Hematopoietic multipotent progenitor cell treated with erythropoietin and hydrocortisone succinate and interleukin-3 and kit ligand, for 15 days (in vitro differentiated cells): ENCODE data around the gene KIAA0408.

Experiments
- DNase-seq: peaks from one replicate; pipeline ENCODE4 v3.0.0-alpha.2; 2015; ENCODE audit warnings: low spot score

Gene KIAA0408

DNA sequence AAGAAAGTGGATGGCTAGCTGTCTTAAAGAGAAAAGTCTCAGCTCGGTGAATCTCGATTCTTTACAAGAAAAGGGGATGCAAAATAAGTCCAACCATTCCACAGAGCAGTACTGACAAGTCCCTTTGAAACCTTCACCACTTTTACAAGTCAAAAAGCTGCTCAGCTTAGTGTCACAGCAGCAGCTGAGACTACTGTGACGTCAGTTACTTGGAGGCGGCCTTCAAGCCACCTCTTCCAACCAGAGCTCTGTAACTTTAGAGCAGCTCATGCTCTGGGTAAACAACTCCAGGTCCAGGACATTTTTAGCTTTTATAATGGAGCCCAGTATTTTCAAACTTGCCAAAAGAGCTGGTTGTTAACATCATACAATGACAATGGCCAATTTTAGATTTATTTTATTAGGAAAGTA lies at the start of gene KIAA0408:
TSS of gene KIAA0408 (minus strand) at position 159 of the 411 bp plus-strand sequence. CDS start 5,408 bp downstream, outside the sequence.
- no peak for DNase-seq

DNA sequence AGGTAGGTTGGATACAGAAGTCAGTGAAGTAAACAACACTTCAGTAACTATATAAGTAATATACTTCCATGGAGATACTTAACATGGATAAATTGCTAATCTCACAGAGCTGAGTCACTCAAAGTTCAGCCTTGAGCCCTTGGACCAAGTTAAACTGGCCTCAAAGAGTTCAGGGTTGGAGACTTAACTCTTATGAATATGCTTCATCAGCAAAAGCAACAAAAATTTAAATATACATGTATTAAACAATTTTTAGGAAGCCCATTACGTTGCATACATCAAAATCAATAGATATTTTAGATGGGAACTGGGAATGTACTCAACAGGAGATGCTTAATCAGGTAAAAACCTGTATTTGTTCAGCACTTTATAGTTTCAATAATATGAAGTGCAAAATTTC lies 47.7 kb upstream of the KIAA0408 start:
- no peak for DNase-seq

DNA sequence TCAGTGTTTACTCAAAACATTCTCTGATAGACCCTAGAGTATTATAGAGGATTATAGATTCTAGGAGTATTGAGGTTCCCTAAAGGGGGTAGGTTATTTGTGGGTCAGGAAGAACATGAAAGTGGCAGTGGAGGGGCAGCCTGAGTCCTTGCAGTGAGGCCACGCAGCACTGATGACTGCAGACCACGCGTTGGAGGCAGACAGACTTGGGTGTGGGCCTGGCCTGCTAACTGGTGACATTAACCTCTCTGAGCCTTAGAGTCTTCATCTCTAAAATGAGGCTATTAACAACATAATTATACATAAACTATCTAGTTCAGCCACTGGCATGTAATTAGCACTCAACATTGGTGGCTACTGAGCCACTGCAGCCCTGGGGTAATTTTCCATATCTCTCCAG lies 43.8 kb upstream of the KIAA0408 start:
- no peak for DNase-seq

DNA sequence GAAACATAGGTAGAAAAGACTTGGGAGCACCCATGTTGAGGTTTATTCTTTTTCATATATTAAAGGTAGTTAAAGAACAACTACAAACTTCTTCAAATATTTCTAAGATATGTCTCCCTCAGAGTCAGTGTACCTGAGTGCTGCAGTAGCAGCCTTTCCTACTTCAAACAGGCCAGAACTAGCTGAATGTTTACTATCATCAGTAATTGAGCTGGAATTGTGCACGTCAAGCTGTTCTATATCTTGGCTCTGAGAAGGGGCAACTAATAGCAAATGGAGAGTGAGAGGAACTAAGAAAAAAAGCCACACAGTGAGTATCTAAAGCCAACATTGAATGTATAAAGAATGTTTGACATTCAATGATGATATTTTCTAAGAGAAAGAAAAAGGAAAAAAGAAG lies 38.2 kb upstream of the KIAA0408 start:
- DNase-seq = no peak

DNA sequence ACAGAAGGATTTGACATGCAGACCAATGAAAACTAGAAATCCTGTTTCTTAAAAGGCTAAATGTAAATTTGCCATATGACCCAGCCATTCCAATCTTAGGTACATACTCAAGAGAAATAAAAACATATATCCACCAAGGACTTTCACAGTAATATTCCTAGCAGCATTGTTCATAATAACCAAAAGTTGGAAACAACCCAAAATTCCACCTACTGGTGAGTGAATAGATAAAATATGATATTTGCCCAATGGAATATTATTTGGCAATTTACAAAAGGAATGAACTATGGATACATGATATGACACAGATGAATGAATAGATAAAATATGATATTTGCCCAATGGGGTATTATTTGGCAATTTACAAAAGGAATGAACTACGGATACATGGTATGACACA lies 37.3 kb upstream of the KIAA0408 start:
- DNase-seq = no peak

DNA sequence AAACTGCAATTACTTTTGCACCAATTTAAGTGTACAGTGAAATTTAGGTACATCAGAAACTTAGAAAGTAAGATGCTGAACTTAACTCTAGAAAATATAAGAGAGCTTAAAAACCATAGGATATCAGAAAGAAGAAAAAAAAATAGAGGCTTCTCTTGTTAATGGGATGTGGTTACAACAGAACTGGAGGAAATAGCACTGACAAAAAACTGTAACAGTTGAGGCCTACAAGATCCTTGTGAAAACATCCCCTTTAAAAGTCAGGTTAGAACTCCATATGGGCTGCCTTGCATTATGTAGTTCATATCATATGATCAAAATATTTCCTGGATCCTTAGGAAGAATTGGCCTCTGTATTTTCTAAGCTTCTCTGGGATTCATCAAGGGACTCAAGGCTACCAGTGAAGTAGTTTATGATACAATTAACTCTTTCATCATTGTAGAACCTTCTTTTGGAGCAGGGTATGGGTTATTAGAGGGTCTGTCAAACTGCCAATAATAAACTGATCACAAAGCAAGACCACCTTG lies 35.1 kb upstream of the KIAA0408 start:
- no peak for DNase-seq

DNA sequence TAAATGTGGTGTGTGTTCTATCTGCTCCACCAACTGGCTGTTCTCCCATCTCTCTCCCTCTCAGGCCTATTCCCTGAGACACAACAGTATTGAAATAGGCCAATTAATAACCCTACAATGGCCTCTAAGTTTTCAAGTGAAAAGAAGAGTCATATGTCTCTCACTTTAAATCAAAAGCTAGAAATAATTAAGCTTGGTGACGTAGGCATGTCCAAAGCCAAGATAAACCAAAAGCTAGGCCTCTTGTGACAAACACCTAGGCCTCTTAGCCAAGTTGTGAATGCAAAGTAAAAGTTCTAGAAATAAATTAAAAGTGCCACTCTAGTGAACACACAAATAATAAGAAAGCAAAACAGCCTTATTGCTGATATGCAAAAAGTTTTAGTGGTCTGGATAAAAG lies 30.1 kb upstream of the KIAA0408 start:
- no peak for DNase-seq

DNA sequence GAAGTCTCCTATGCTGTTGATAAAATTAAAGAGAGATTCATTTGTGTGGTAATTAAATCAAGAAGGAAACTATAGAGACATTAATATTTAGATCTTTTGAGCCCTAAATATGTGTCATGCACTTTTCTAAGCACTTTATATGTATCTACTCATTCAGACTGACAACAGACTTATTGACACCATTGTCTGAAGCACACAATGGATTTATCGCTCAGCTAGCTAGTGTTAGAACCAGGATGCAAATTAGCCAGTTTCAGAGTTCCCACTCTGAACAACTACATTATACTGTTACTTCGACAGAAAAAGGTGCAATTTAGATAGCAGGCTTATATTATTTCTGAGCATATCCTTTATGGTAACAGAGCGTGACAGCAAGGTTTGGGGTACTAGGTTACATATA lies 27.7 kb upstream of the KIAA0408 start:
- no peak for DNase-seq

DNA sequence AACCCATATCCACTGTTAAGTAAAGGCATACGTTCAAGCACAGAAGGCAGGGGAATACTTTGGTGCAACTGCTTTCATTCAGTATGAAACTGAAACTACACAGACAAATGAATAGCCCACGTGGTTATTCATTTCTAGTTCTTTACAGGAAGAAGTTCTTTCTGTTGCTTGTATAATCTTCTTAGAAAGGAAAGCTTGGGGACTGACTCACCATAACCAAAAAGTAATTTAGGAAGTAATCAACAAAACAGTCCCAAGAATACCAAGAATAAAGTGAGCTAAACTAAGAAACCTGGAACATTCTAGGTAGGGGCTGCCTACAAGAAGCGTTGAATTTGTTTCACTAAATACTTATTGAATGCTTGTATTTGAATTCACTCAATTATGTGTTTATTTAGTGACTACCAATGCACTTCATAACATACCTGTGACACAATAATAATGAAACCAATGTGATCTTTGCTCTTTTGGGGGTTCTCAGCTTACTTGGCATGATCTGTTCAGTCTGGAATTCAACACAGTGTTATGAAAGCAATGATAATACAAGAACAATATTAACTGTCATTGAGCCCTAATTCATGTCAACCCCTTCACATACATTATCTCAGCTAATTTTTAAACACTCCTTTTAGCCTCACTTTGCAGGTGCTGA lies 25.1 kb upstream of the KIAA0408 start:
- no peak for DNase-seq

DNA sequence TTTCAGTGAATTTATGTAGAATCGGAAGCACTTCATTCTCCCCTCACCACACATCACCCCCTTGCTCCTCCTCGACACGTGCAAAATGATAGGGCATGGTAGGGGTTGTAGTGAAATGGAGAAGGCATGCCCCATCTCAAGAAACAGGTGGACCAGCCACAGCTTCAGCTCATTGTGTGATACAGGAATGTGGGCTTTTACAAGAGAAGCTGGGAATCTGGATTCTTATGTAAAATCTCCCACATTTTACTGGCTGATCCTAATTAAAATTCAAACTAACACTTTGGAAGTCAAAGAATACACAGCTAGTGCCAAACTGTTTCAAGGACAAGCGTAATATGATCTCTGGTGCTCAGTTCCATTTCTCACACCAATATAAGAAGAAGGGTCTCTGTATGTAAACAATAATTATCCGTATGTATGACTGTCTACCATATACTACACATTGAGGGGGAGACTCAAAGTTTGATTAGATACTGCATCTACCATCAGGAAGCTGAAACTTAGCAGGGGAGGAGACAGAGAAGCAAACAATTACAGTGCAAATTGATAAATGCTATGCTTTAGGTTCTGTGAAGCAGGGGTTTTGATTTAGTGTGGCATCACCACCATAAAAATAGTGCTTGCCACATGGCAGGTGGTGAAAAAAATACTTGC lies 24.3 kb upstream of the KIAA0408 start:
- DNase-seq = no peak

DNA sequence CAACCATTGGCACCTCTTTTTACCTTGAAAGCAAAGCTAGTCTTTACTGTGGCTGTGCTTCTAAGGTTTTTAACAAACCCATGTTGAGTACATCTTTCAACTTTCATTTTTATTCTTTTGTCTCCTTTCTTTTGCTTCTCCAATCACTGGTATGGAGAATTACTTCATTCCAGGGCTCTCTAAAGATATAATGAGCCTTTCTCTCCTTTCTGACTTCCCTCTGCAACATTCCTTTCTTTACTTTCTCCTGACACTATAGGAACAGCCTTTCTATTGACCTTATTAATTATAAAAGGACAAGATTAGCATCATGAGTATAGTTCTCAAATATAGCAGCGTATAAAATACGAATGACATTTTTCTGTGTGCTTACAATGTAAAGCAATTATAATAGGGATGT lies 23.1 kb upstream of the KIAA0408 start:
- no peak for DNase-seq

DNA sequence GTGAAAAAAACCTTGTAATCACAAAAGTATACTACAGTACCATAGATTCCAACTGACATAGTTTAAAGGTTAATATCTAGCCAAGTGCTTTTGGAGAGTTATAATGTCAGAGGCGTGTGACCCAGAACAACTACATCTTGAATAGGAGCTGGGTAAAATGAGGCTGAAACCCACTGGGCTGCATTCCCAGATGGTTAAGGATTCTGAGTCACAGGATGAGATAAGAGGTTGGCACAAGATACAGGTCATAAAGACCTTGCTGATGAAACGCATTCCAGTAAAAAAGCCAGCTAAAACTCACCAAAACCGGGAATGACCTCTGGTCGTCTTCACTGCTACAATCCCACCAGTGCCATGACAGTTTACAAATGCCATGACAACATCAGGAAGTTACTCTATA lies 22.4 kb upstream of the KIAA0408 start:
- no peak for DNase-seq

DNA sequence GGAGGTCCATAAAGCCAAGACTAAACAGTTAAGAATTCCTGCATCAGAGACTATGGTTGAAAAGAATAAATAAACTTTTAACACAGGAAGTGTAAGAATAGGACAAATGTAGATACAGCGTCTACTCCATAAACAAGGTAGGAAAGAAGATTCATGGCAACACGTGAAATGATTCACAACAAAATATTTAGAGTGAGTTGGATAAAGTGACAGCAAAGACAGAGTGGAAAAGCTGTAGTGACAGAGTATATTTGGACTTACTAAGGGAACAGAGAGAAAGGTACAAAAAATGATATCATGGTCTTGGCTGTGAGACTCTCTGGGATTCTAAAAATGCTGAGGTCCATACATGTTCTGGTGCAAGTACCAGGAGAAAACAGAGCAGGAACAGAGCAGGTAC lies 21.9 kb upstream of the KIAA0408 start:
- DNase-seq = no peak

DNA sequence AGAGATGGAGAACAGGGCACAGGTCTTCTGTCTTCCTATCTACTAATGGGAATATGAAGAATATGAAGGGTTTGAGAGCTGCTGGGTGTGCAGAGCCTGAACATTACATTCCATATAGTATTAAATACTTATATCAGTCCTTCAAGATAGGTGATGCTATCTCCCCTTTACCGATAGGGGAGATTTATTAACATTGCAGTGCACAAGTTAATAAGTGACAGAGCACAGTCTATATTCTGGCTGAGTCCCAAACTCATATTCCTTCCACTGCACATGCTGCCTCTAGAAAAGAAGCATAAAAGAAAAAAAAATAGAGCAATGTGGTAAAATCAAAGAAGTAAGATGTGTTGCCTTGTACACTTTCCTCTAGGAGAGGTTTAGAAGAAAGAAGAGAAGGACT lies 18.5 kb upstream of the KIAA0408 start:
- DNase-seq = no peak

DNA sequence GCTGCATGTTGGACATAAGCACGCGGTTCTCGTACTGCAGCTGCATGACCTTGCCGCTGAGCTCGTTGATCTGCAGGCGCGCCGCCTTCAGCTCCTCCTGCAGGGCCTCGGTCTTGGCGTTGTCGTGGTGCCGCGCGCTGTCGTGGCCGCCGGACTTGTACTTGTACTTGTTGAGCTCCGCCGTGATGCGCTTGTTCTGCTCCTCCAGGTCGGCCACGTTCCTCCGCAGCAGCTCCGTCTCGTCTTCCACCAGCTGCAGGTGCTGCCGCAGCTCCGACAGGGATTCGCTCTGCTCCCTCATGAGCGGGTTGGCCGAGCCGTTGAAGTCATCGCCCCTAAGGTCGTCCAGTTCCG lies 16.6 kb upstream of the KIAA0408 start:
- no peak for DNase-seq

DNA sequence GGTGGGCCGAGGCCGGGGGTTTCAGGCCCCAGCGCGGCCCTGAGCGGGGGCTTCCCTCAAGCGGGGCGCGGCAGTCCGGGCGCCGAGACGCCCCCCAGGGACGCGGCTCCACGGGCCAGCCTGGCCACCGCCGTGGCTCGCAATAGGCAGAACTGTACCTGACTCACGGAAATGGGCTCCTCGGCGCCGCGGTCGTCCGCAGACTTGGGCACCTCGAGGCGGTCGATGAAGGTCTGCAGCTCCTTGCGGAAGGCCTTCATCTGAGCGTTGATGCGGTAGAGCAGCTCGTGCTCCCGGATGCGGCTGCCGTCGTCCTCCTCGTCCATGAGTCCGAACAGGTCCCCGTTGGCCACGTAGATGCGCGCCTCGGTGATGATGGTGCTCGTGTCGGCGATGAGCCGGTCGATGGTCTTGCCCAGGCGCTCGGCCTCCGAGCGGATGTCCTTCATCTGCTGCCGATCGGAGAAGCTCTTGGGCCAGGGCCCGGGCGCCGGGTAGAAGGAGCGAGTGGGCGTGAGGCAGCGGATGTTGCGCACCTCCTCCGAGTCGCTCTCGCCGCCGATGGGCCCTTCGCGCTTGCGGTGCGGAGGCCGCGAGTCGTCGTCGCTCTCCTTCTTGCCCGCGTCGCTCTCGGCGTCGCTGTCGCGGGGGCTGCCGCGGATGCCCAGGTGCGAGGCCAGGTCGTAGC lies 16.1 kb upstream of the KIAA0408 start:
- DNase-seq = no peak

DNA sequence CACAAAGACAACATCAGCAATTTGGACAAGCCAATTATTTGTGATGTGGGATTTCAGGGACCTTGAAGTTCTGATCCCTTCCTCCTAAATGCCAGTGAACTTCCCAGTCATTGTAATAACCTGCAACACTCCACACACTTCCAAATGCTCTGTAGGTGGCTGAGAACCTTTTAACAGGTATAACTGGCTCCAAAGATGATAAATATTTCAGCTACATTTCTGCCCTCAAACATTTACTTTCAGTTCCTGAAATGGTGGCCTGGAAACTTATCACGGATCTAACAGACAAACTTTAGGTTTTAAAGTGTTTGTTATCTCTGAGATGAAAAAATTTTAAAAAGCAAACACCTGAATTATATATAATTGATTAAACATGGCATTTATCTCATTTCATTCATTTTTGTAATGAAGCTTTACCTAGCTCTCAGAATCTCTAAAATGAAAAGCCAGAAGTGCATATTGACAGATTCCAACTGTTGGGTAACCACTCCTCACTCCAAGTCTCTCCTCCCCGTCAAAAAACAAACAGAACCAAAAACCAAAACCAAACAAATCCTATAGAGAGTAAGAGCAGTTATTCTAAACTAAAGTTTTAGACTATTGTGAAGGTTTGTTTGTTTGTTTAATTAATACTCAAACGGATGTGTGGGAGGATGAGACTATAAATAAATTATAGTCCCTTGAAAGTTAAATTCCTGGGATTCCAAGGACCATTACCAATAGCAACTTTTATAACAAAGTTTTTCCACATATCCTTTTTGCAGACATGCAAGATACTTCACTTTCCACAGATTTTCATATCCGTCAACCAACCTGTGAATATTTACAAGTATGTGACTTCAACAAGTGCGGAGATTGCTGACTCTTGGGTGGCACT lies 12.4 kb upstream of the KIAA0408 start:
- no peak for DNase-seq

DNA sequence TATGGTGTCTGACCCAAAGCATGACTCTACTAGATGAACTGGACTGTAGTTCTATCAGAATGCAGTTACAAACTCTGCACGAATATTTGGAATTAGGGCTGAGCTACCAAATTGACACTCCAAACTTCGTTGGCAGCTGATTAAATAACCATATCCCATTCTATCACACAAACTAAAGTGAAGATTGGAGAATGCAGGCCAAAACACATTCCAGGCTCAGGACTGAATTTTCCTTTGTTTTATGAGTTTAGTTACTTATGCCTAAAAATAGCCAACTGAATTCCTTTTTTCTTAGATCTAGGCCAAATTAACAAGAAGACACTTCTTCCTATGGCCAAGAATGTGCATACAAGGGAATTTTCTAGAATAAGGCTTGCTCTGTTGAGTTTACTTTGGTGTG lies 9.7 kb upstream of the KIAA0408 start:
- no peak for DNase-seq

DNA sequence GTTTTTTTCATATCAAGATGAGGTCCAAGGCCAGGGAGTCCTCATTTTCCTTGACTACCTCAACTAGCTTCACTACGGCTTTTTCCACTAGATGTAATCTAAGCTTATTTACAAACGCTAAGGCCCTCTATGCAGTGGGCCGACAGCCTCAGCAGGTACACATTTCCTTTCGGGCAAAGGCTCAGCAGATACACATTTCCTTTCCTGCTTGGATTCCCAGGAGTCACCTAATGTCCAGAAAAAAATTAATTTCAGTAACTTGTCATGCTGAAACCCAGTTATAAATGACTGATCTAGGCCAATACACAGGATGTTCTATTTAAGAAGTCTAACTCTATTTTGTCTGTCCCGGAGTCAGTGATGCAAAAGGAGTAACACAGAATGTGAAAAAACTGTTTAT lies 7.2 kb upstream of the KIAA0408 start:
- DNase-seq = no peak

DNA sequence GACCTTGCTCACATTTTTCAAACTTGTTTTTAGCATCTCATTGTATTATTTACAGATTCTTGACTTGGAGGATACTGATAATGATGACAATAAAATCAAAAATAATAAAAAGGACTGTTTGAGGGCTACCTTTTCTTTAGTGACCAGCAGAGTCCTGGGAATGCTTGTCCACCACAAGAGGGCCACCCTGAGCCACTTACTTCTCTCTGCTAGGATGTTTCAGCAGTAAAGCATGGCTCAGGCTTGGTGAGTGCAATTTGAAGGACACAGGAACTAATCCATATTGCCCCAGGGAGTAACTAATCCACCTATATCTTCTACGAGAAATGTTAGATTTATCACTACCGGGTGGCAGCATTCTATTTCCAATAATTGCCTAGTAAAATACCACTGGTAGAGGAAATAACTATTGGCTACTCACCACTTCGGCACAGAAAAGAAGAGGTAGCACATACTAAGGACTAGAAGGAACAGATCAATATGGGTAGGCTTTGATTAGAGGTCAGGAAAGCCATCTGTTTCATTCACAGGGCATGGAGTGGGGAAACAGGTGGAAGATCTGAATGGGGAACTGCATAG lies 5.8 kb upstream of the KIAA0408 start:
- DNase-seq = peak; percentile 4

DNA sequence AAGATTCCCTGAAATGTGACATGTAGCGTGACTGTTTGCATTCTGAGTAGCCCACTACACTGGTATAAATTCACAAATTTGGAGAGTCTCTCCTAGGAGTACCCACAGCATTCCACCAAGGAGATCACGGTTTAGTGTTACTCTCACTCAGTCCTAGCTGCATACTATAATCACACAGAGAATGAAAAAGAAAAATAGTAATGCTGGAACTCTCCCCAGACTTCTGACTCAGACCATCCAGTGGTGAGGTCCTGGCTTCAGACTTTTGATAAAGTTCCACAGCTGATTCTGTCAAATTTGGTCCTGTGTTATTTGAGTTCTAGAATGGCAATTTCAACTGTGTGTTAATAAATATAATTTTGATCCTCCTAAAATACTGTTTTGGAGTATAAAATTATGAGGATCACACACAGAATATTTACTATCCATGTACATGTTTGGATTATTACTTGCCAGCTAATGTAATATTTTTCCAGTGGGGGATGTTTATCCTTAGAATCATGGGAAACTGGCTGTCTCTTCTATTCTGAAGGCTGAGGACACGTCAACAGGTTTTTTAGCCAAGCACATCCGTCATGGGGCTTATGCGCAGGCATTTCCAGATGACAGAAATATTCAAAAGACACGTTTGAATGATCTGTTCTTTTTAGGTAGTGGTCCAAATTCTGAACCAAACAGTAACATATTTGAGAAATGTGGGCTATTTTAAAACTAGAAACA lies 5.1 kb upstream of the KIAA0408 start:
- DNase-seq = no peak
